Measurements from ENCODE around the gene ADD1. TPM values are rescaled to one million over a fixed set of nuclear protein-coding genes. Genes with fewer than 3 reads are reported as not detected.
"Not testable (repeated sequence)": the region's sequence is repeated elsewhere in the genome, so short reads cannot be mapped to it uniquely, and the experiment has no call there.

Gene ADD1
- total RNA-seq, 1 experiment from 2014 or later, result 98.4 TPM

DNA sequence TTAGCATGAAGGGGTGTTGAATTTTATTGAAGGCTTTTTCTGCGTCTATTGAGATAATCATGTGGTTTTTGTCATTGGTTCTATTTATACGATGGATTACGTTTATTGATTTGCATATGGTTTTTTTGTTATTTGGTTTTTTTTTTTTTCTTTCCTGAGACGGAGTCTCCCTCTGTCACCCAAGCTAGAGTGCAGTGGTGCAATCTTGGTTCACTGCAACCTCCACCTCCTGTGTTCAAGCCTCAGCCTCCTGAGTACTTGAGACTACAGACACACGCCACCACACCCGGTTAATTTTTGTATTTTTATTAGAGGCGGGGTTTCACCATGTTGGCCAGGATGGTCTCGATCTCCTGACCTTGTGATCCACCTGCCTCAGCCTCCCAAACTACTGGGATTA lies 75.1 kb downstream of the ADD1 start:
- not testable (repeated sequence) for DNase-seq (ENCODE audit: low read depth in 1 of 2, low spot score in 2 of 2); H3K4me3 ChIP-seq; H3K36me3 ChIP-seq; H3K27ac ChIP-seq; H3K9me3 ChIP-seq (replicated peaks); H3K27me3 ChIP-seq (replicated peaks)
- peaks cover 14% of the 10 kb centered on the region for H3K4me1 ChIP-seq (replicated peaks)

GRCh38 chr4:2922453-2923101 lies 78.9 kb downstream of the ADD1 start:
- peak; percentile 49 to 77 for DNase-seq (ENCODE audit: low read depth in 1 of 2, low spot score in 2 of 2)
- peak overlapping the region; percentile 54; the same call in 1 of the 2 replicates for H3K27ac ChIP-seq
- not testable (repeated sequence) for H3K9me3 ChIP-seq (replicated peaks); H3K27me3 ChIP-seq (replicated peaks); H3K4me3 ChIP-seq; H3K36me3 ChIP-seq
- peaks cover 14% of the 10 kb centered on the region for H3K4me1 ChIP-seq (replicated peaks)

DNA sequence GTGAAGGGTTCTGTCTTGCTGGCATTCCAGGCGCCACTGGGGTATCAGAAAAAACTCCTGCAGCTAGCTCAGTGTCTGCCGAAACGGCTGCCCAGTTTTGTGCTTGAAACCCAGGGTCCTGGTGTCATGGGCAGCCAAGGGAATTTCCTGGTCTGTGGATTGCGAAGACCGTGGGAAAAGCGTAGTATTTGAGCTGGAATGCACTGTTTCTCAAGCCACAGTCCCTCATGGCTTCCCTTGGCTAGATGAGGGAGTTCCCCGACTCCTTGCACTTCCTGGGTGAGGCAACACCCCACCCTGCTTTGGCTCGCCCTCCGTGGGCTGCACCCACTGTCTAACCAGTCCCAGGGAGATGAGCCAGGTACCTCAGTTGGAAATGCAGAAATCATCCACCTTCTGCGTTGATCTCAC lies 79.5 kb downstream of the ADD1 start:
- H3K4me3 ChIP-seq, result no peak overlapping the region
- DNase-seq (ENCODE audit: low read depth in 1 of 2, low spot score in 2 of 2), result peak in 1 of 2 experiments; percentile 10
- H3K9me3 ChIP-seq (replicated peaks), result no peaks in the 10 kb centered on the region
- H3K27ac ChIP-seq, result peak overlapping the region; percentile 54; the same call in 1 of the 2 replicates
- H3K27me3 ChIP-seq (replicated peaks), result no peaks in the 10 kb centered on the region
- peaks cover 3% of the 10 kb centered on the region; the same call in 1 of the 2 replicates for H3K36me3 ChIP-seq
- peaks cover 14% of the 10 kb centered on the region for H3K4me1 ChIP-seq (replicated peaks)

GRCh38 chr4:2923668-2924173 lies 80.1 kb downstream of the ADD1 start:
- Histone ChIP-seq H3K9me3 (replicated peaks) (no peaks in the 10 kb centered on the region), H3K36me3 (peaks cover 3% of the 10 kb centered on the region; the same call in 1 of the 2 replicates), H3K4me1 (replicated peaks) (peaks cover 14% of the 10 kb centered on the region), H3K4me3 (no peak overlapping the region), H3K27me3 (replicated peaks) (no peaks in the 10 kb centered on the region), H3K27ac (no peak overlapping the region)
- no peak for DNase-seq (ENCODE audit: low read depth in 1 of 2, low spot score in 2 of 2)

DNA sequence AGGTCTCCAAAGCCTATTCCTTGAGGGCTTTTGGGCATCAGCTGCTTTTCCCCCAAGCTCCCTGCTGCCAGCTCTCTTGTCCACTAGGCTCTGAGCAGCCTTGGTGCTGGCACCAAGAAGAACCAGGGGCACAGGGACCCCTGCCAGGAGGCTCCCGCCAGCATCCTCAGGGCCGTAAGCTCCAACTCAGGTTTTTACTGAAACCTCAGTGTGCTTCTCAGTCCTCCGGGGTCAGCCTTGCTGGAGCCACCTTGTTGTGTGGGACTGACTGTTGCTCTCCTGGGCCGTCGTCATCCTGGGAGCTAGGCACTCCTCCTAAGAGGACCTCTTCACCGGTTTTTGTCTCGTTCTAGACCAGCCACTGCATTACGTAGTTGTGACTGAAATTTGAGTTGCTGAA lies 80.6 kb downstream of the ADD1 start:
- DNase-seq (ENCODE audit: low read depth in 1 of 2, low spot score in 2 of 2), result no peak
- H3K4me1 ChIP-seq (replicated peaks), result peaks cover 14% of the 10 kb centered on the region
- no peak overlapping the region for H3K27ac ChIP-seq
- H3K27me3 ChIP-seq (replicated peaks), result no peaks in the 10 kb centered on the region
- H3K9me3 ChIP-seq (replicated peaks), result no peaks in the 10 kb centered on the region
- H3K4me3 ChIP-seq, result no peak overlapping the region
- peaks cover 6% of the 10 kb centered on the region; the same call in 1 of the 2 replicates for H3K36me3 ChIP-seq

GRCh38 chr4:2924765-2925301 lies 81.2 kb downstream of the ADD1 start:
- Histone ChIP-seq H3K27ac (no peak overlapping the region), H3K27me3 (replicated peaks) (no peaks in the 10 kb centered on the region), H3K36me3 (peaks cover 9% of the 10 kb centered on the region; the same call in 1 of the 2 replicates), H3K4me1 (replicated peaks) (peaks cover 14% of the 10 kb centered on the region), H3K9me3 (replicated peaks) (no peaks in the 10 kb centered on the region), H3K4me3 (no peak overlapping the region)
- no peak for DNase-seq (ENCODE audit: low read depth in 1 of 2, low spot score in 2 of 2)

GRCh38 chr4:2925496-2925895 lies 81.9 kb downstream of the ADD1 start:
- Histone ChIP-seq H3K4me3 (no peak overlapping the region), H3K27ac (no peak overlapping the region), H3K4me1 (replicated peaks) (peaks cover 14% of the 10 kb centered on the region), H3K27me3 (replicated peaks) (no peaks in the 10 kb centered on the region), H3K36me3 (peaks cover 9% of the 10 kb centered on the region; the same call in 1 of the 2 replicates), H3K9me3 (replicated peaks) (no peaks in the 10 kb centered on the region)
- no peak for DNase-seq (ENCODE audit: low read depth in 1 of 2, low spot score in 2 of 2)

- DNase-seq (ENCODE audit: low read depth in 1 of 2, low spot score in 2 of 2), result no peak
- Histone ChIP-seq H3K9me3 (replicated peaks) (no peaks in the 10 kb centered on the region), H3K27me3 (replicated peaks) (no peaks in the 10 kb centered on the region), H3K27ac (no peak overlapping the region), H3K36me3 (peaks cover 9% of the 10 kb centered on the region; the same call in 1 of the 2 replicates), H3K4me1 (replicated peaks) (peaks cover 14% of the 10 kb centered on the region), H3K4me3 (no peak overlapping the region)
Observed at GRCh38 chr4:2925931-2926860, 82.6 kb downstream of the ADD1 start.

DNA sequence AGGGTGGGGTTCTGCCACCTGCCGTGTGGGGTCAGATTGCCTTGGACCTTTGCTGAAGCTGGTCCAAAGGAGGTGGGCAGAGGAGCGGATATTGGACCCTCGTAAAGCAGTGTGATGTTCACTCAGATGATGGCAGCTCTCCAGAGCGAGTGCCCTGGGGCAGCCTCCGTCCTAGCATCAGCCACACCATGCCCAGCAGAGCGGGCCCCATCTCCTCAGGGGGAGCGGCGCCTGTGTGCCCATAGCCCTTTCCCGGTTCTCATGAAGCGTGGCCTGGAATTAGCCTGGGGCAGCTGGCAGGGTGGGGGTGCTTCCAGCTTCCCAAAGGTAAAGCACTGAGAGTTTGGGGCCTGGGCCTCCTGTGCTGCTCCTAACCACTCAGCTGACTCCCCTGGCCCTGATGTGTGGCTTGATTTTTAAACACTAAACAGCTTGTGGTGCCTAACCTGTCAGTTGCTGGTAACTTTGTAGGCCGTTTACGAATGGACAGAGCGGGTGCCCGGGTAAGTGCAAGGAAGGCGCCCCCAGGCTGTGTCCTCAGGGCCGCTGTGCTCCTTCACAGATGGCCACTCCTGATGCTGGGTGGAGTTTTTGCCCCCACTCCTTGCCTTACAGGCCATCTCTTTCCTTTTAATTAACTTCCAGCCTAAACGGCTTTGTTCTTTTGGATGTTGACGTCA lies 83.5 kb downstream of the ADD1 start:
- no peak for DNase-seq (ENCODE audit: low read depth in 1 of 2, low spot score in 2 of 2)
- no peaks in the 10 kb centered on the region for H3K27me3 ChIP-seq (replicated peaks)
- no peak overlapping the region for H3K27ac ChIP-seq
- H3K4me1 ChIP-seq (replicated peaks), result peaks cover 13% of the 10 kb centered on the region
- H3K4me3 ChIP-seq, result no peak overlapping the region
- H3K36me3 ChIP-seq, result peaks cover 9% of the 10 kb centered on the region; the same call in 1 of the 2 replicates
- no peaks in the 10 kb centered on the region for H3K9me3 ChIP-seq (replicated peaks)

GRCh38 chr4:2927696-2928075 lies 84.0 kb downstream of the ADD1 start:
- no peak overlapping the region for H3K4me3 ChIP-seq
- no peak for DNase-seq (ENCODE audit: low read depth in 1 of 2, low spot score in 2 of 2)

GRCh38 chr4:2928242-2929176 lies 84.9 kb downstream of the ADD1 start:
- no peaks in the 10 kb centered on the region for H3K27me3 ChIP-seq (replicated peaks)
- H3K27ac ChIP-seq, result no peak overlapping the region
- no peak overlapping the region for H3K4me3 ChIP-seq
- peaks cover 9% of the 10 kb centered on the region; the same call in 1 of the 2 replicates for H3K36me3 ChIP-seq
- DNase-seq (ENCODE audit: low read depth in 1 of 2, low spot score in 2 of 2), result no peak
- no peaks in the 10 kb centered on the region for H3K9me3 ChIP-seq (replicated peaks)
- H3K4me1 ChIP-seq (replicated peaks), result no peaks in the 10 kb centered on the region; the same call in 1 of the 2 replicates

More at GRCh38 chr4:2927696-2928075, 84.0 kb downstream of the ADD1 start:
- peaks cover 9% of the 10 kb centered on the region; the same call in 1 of the 2 replicates for H3K36me3 ChIP-seq
- H3K9me3 ChIP-seq (replicated peaks), result no peaks in the 10 kb centered on the region
- peaks cover 8% of the 10 kb centered on the region for H3K4me1 ChIP-seq (replicated peaks)
- no peak overlapping the region for H3K27ac ChIP-seq
- H3K27me3 ChIP-seq (replicated peaks), result no peaks in the 10 kb centered on the region

GRCh38 chr4:2929469-2929868 lies 85.8 kb downstream of the ADD1 start:
- H3K27ac ChIP-seq, result no peak overlapping the region
- peaks cover 9% of the 10 kb centered on the region; the same call in 1 of the 2 replicates for H3K36me3 ChIP-seq
- H3K9me3 ChIP-seq (replicated peaks), result no peaks in the 10 kb centered on the region
- no peak overlapping the region for H3K4me3 ChIP-seq
- DNase-seq (ENCODE audit: low read depth in 1 of 2, low spot score in 2 of 2), result no peak
- H3K27me3 ChIP-seq (replicated peaks), result no peaks in the 10 kb centered on the region
- H3K4me1 ChIP-seq (replicated peaks), result peaks cover 4% of the 10 kb centered on the region; the same call in 1 of the 2 replicates
